ENCODE data around the gene CLN6. TPM values are rescaled to one million over a fixed set of nuclear protein-coding genes. Genes with fewer than 3 reads are reported as not detected.

CLN6 gene
- total RNA-seq, 6 experiments from 2014 or later: 10.7 to 24.3 (median 15.2) TPM

GRCh38 chr15:68205954-68206539 lies 23.5 kb downstream of the CLN6 start:
- H3K4me1 ChIP-seq: peaks cover 0 to 12% (median 5%) of the 10 kb centered on the region in 4 donors
- H3K27me3 ChIP-seq: no peaks in the 10 kb centered on the region
- H3K27ac ChIP-seq: peak overlapping the region in 2 of 3 donors; percentile 33 to 66
- H3K4me3 ChIP-seq: peak overlapping the region in 1 of 3 donors; percentile 43
- intact Hi-C loops (cut with DNase I): no loop called here
- no peaks in the 10 kb centered on the region for H3K36me3 ChIP-seq
- TF ChIP-seq CTCF (IDR thresholded peaks at IDR 0.05) (no peak), POLR2A (IDR thresholded peaks at IDR 0.05) (no peak)
- H3K9me3 ChIP-seq: no peaks in the 10 kb centered on the region
- ATAC-seq (peak; percentile 41 to 63 (median 56)), DNase-seq (peak; percentile 74 to 81 (median 75))
- WGBS (ENCODE audit: insufficient coverage, low coverage, low lambda C conversion rate, missing lambda C conversion rate): 60% methylated on average over 1 of the region's 14 CpGs

- no peak for TF ChIP-seq POLR2A (IDR thresholded peaks at IDR 0.05)
- no peak for TF ChIP-seq CTCF (IDR thresholded peaks at IDR 0.05)
- Histone ChIP-seq H3K27me3 (no peaks in the 10 kb centered on the region), H3K4me1 (peaks cover 0 to 12% (median 5%) of the 10 kb centered on the region in 4 donors), H3K27ac (peak overlapping the region in 2 of 3 donors; percentile 33 to 66), H3K4me3 (peak overlapping the region in 1 of 3 donors; percentile 43), H3K9me3 (no peaks in the 10 kb centered on the region), H3K36me3 (no peaks in the 10 kb centered on the region)
- ATAC-seq: peak in 1 of 4 donors; percentile 2
- WGBS (ENCODE audit: insufficient coverage, low coverage, low lambda C conversion rate, missing lambda C conversion rate): 49% methylated on average over 2 of the region's 13 CpGs
- intact Hi-C loops (cut with DNase I): no loop called here
- no peak for DNase-seq
Measured at GRCh38 chr15:68205558-68205944, 24.0 kb downstream of the CLN6 start.

GRCh38 chr15:68204776-68205557 lies 24.6 kb downstream of the CLN6 start, which contains the start of gene CALML4:
Gene CALML4, minus strand, starts transcription at chr15:68205332. Its CDS starts 85 bp downstream, at chr15:68205247.
- TF ChIP-seq POLR2A (IDR thresholded peaks at IDR 0.05) (no peak), CTCF (IDR thresholded peaks at IDR 0.05) (no peak)
- Histone ChIP-seq H3K27me3 (no peaks in the 10 kb centered on the region), H3K27ac (peak within 1 kb of the TSS; percentile 26 to 66 (median 33)), H3K4me1 (peaks cover 0 to 12% (median 5%) of the 10 kb centered on the region in 4 donors), H3K9me3 (no peaks in the 10 kb centered on the region), H3K36me3 (no peaks in the 10 kb centered on the region), H3K4me3 (peak within 1 kb of the TSS; percentile 23 to 43 (median 41))
- intact Hi-C loops (cut with DNase I): no loop called here
- DNase-seq: peak; percentile 86 to 95 (median 93)
- WGBS (ENCODE audit: insufficient coverage, low coverage, low lambda C conversion rate, missing lambda C conversion rate): 31% methylated on average over 8 of the region's 16 CpGs
- ATAC-seq: peak; percentile 89 to 93 (median 92)

- ATAC-seq (no peak), DNase-seq (peak in 1 of 3 donors; percentile 43)
- Histone ChIP-seq H3K4me3 (no peak overlapping the region), H3K9me3 (no peaks in the 10 kb centered on the region), H3K4me1 (peaks cover 0 to 12% (median 5%) of the 10 kb centered on the region in 4 donors), H3K36me3 (no peaks in the 10 kb centered on the region), H3K27me3 (no peaks in the 10 kb centered on the region), H3K27ac (no peak overlapping the region)
- 80% methylated on average over 1 of the region's 7 CpGs for WGBS (ENCODE audit: insufficient coverage, low coverage, low lambda C conversion rate, missing lambda C conversion rate)
- intact Hi-C loops (cut with DNase I): no loop called here
- TF ChIP-seq POLR2A (IDR thresholded peaks at IDR 0.05): no peak
- TF ChIP-seq CTCF (IDR thresholded peaks at IDR 0.05): no peak
Measured at GRCh38 chr15:68204361-68204760, 25.2 kb downstream of the CLN6 start.

Data from right lobe of liver (tissue), 6 donors.